ENCODE results near the gene DTNA.

Gene DTNA

GRCh38 chr18:34772887-34773286 lies 62.8 kb downstream of the DTNA start:
- Mint-ChIP-seq H3K9me3 (ENCODE audit: low read depth) (no peaks in the 10 kb centered on the region), H3K36me3 (no peaks in the 10 kb centered on the region), H3K4me3 (no peak overlapping the region), H3K27me3 (peaks cover 10% of the 10 kb centered on the region), H3K4me1 (ENCODE audit: low read depth) (no peaks in the 10 kb centered on the region), H3K27ac (no peak overlapping the region)

DNA sequence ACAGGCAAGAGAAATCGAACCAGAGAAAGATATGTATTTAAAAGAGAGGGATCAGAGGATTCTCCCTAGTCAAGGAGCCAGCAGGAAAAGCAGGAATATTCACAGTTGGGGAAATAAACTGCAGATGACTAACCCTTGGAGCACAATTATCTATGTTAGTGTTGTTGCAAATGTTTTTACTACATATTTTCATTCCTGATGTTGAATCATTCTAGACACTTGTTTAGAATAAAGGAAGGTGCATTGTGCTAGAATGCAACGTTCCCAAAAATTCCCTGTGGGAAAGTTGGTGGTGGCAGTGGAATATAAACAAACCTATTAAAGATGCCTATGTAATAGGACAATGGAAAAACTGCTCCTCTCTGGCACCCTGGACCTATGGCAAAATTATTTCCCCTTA lies 63.3 kb downstream of the DTNA start:
- no peaks in the 10 kb centered on the region for H3K9me3 Mint-ChIP-seq (ENCODE audit: low read depth)
- H3K27me3 Mint-ChIP-seq = peaks cover 10% of the 10 kb centered on the region
- H3K27ac Mint-ChIP-seq = no peak overlapping the region
- no peak overlapping the region for H3K4me3 Mint-ChIP-seq
- H3K4me1 Mint-ChIP-seq (ENCODE audit: low read depth) = no peaks in the 10 kb centered on the region
- no peaks in the 10 kb centered on the region for H3K36me3 Mint-ChIP-seq

DNA sequence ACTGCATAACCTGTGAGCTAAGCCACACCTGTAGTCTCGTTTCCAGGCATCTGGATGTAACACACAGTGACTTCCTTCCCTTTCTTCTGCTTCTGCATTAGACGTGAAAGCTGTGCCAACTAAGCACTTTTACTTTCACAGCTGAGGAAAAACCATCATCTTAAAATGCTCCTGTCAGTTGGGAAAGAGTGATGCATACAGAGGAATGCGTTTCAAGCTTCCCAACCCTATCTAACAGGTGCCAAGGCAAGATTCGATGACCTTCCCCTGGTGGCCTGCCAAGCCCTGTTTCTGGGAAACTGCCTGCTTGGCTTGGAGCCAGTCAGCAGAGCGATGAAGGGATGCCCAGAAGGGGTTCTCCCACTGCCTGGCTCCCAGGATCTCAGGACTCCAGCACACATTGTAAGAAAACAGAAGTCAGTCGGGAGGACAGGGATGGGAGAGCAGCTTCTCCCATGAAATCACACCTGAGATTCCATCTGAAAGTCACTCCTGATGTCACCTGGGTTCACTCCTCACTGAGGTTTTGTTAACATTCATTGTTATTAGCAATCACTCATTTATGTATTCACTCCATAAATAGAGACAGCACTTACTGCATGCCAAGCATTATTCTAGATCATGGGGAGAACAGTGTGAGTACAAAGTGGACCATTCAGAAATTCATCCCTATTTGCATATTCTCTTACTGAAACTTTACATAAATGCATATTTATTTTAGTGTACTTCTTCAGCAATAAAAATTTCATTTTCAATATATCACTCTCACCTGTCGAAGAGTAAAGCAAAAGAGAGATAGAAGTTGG lies 64.1 kb downstream of the DTNA start:
- H3K4me1 Mint-ChIP-seq (ENCODE audit: low read depth) = no peaks in the 10 kb centered on the region
- H3K27ac Mint-ChIP-seq = no peak overlapping the region
- H3K36me3 Mint-ChIP-seq = no peaks in the 10 kb centered on the region
- no peaks in the 10 kb centered on the region for H3K9me3 Mint-ChIP-seq (ENCODE audit: low read depth)
- H3K27me3 Mint-ChIP-seq = peaks cover 8% of the 10 kb centered on the region
- no peak overlapping the region for H3K4me3 Mint-ChIP-seq

DNA sequence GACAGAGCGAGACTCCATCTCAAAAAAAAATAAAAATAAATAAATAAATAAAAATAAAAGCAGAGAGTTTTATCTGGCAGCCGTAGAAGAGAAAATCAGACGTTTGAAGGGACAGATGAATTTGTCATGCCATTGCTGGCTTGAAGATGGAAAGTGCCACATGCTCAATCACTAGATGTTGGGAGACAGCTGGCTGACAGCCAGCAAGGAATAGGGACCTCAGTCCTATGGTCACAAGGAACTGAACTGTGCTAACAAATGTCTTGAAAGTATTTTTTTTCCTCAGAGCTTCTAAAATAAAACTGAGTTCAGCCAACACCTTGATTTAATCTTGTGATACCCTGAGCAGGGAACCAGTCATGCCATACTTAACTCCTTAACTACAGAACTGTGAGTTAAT lies 65.4 kb downstream of the DTNA start:
- H3K36me3 Mint-ChIP-seq = no peaks in the 10 kb centered on the region

DNA sequence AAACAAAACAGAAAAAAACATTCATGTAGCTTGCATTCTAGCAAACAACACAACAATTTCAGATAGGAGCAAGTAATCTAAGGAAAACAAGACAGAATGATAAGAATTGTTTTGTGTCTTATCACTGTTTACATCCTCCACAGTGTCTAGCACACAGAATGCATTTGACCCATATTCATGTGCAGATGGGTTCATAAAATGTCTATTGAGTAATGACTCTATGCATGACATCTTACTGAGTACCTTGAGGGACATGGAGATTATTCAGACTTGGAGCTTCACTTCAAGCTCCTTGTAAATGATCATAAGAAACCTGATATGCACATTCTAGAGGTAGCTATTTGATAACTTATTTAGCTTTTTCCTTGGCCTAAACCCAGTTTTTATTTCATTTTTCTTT lies 69.0 kb downstream of the DTNA start:
- H3K4me1 Mint-ChIP-seq (ENCODE audit: low read depth) = peaks cover 6% of the 10 kb centered on the region
- H3K9me3 Mint-ChIP-seq (ENCODE audit: low read depth) = no peaks in the 10 kb centered on the region
- H3K36me3 Mint-ChIP-seq = no peaks in the 10 kb centered on the region
- H3K27me3 Mint-ChIP-seq = peaks cover 7% of the 10 kb centered on the region
- no peak overlapping the region for H3K4me3 Mint-ChIP-seq
- no peak overlapping the region for H3K27ac Mint-ChIP-seq

More for the DNA sequence above, 65.4 kb downstream of the DTNA start:
- H3K4me3 Mint-ChIP-seq = no peak overlapping the region
- peaks cover 8% of the 10 kb centered on the region for H3K27me3 Mint-ChIP-seq
- no peaks in the 10 kb centered on the region for H3K9me3 Mint-ChIP-seq (ENCODE audit: low read depth)
- no peak overlapping the region for H3K27ac Mint-ChIP-seq
- H3K4me1 Mint-ChIP-seq (ENCODE audit: low read depth) = no peaks in the 10 kb centered on the region

DNA sequence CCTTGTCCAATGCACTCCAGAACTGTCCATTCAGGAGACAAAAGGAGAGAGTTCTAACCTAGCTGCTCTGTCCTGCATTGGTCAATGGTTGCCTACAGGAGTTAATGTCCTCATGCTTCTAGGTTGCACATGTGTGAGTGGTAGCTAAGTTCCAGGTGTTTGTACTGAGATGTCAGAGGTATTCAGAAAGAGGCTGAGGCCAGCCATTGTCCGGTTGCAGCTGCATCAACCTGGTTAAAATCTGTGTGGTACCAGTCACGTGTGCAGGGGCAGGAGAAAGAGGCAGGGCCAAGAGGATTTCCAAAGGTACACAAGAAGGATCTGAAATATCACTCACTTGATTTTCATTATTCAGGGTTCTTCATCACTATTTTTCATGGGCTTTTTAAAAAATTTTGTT lies 70.8 kb downstream of the DTNA start:
- peaks cover 5% of the 10 kb centered on the region for H3K27me3 Mint-ChIP-seq

GRCh38 chr18:34783501-34783900 lies 73.4 kb downstream of the DTNA start:
- peaks cover 3% of the 10 kb centered on the region for H3K27me3 Mint-ChIP-seq
- H3K36me3 Mint-ChIP-seq = no peaks in the 10 kb centered on the region
- H3K9me3 Mint-ChIP-seq (ENCODE audit: low read depth) = no peaks in the 10 kb centered on the region
- H3K4me3 Mint-ChIP-seq = no peak overlapping the region
- H3K27ac Mint-ChIP-seq = no peak overlapping the region
- H3K4me1 Mint-ChIP-seq (ENCODE audit: low read depth) = peaks cover 6% of the 10 kb centered on the region

More for the DNA sequence above, 70.8 kb downstream of the DTNA start:
- Mint-ChIP-seq H3K4me3 (no peak overlapping the region), H3K9me3 (ENCODE audit: low read depth) (no peaks in the 10 kb centered on the region), H3K27ac (no peak overlapping the region), H3K36me3 (no peaks in the 10 kb centered on the region), H3K4me1 (ENCODE audit: low read depth) (peaks cover 6% of the 10 kb centered on the region)

GRCh38 chr18:34786162-34786741 lies 76.2 kb downstream of the DTNA start:
- Mint-ChIP-seq H3K36me3 (no peaks in the 10 kb centered on the region), H3K27me3 (peaks cover 10% of the 10 kb centered on the region), H3K4me1 (ENCODE audit: low read depth) (peaks cover 13% of the 10 kb centered on the region), H3K9me3 (ENCODE audit: low read depth) (no peaks in the 10 kb centered on the region), H3K4me3 (no peak overlapping the region), H3K27ac (no peak overlapping the region)

- Mint-ChIP-seq H3K36me3 (no peaks in the 10 kb centered on the region), H3K4me3 (no peak overlapping the region), H3K9me3 (ENCODE audit: low read depth) (no peaks in the 10 kb centered on the region), H3K27me3 (peaks cover 13% of the 10 kb centered on the region), H3K27ac (no peak overlapping the region), H3K4me1 (ENCODE audit: low read depth) (peaks cover 11% of the 10 kb centered on the region)
These were observed 77.9 kb downstream of the DTNA start for GRCh38 chr18:34787931-34788532.

DNA sequence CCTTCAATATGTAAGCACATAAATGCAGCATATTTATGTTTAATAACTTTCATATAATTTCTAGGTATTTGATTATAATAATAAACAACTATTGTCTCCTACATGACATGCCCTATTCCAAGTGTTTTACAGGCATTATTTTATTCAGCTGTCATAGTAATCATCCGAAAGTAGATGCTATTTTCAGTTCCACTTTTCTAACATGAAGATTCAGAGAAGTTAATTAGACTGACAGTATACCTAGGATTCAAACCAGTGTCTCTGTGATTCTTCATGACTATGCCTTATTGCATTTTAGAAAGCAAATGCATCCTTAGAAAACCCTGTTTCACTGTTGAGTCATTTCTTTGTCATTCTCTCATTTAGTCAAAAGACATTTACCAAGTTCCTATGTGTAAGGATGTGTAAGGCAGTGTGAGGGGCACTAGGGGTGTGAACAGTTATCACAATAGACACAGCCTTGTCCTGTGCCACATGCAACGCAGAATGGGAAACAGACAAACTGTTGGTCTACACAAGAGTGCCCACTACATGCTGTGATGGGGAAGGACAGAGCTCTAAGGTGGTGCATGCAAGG lies 79.8 kb downstream of the DTNA start:
- no peaks in the 10 kb centered on the region for H3K36me3 Mint-ChIP-seq
- no peak overlapping the region for H3K4me3 Mint-ChIP-seq
- peaks cover 13% of the 10 kb centered on the region for H3K27me3 Mint-ChIP-seq

DNA sequence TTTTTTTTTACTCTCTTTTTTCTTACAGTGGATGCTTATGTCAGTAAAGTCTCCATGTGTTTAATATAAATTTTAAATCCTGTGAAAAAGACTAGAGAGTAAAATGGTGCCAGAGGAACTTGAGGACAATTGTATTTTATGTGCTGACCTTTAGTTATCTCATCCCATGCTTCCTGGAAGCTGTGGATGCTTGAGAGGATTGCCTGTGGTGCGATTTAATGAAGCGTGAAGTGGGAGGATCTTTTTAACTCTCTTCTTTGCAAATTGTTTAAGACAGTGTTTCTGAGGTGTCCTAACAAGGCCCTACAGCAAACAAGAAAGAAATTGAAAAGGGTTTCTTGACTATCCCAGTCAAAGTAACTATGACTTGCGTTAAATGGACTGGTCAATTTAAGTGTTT lies 84.2 kb downstream of the DTNA start:
- no peak overlapping the region for H3K27ac Mint-ChIP-seq
- H3K4me1 Mint-ChIP-seq (ENCODE audit: low read depth) = peaks cover 10% of the 10 kb centered on the region
- H3K36me3 Mint-ChIP-seq = no peaks in the 10 kb centered on the region
- no peaks in the 10 kb centered on the region for H3K9me3 Mint-ChIP-seq (ENCODE audit: low read depth)
- H3K27me3 Mint-ChIP-seq = peaks cover 12% of the 10 kb centered on the region
- H3K4me3 Mint-ChIP-seq = no peak overlapping the region

More for the DNA sequence above, 79.8 kb downstream of the DTNA start:
- Mint-ChIP-seq H3K4me1 (ENCODE audit: low read depth) (peaks cover 6% of the 10 kb centered on the region), H3K9me3 (ENCODE audit: low read depth) (no peaks in the 10 kb centered on the region), H3K27ac (no peak overlapping the region)

- peaks cover 11% of the 10 kb centered on the region for H3K27me3 Mint-ChIP-seq
- peaks cover 5% of the 10 kb centered on the region for H3K4me1 Mint-ChIP-seq (ENCODE audit: low read depth)
- H3K27ac Mint-ChIP-seq = no peak overlapping the region
- no peaks in the 10 kb centered on the region for H3K9me3 Mint-ChIP-seq (ENCODE audit: low read depth)
- H3K4me3 Mint-ChIP-seq = no peak overlapping the region
- H3K36me3 Mint-ChIP-seq = no peaks in the 10 kb centered on the region
These were observed 85.1 kb downstream of the DTNA start for GRCh38 chr18:34795070-34795732.

- Mint-ChIP-seq H3K36me3 (no peaks in the 10 kb centered on the region), H3K27ac (no peak overlapping the region), H3K27me3 (peaks cover 8% of the 10 kb centered on the region), H3K4me1 (ENCODE audit: low read depth) (peaks cover 4% of the 10 kb centered on the region), H3K9me3 (ENCODE audit: low read depth) (no peaks in the 10 kb centered on the region), H3K4me3 (no peak overlapping the region)
These were observed 86.0 kb downstream of the DTNA start for GRCh38 chr18:34796035-34796657.

DNA sequence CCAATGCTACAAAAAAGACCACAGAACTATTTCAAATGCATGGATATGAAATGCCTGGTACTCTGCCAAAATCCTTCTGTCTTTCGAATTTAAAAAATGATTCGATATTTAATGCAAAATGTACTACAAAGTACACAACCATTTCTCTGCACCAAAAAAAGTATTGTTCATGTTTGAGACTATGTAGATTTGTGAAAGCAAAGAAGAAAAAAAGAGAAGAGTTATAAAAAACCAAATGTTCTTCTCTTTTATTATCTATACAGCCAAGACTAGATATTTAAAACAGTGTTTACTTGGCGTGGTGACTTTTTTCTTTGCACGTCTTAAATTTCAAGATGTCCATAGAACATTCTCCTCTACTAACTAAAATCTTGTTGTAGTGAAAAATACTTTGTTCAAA lies 89.2 kb downstream of the DTNA start:
- Mint-ChIP-seq H3K9me3 (ENCODE audit: low read depth) (no peaks in the 10 kb centered on the region), H3K27me3 (peaks cover 8% of the 10 kb centered on the region), H3K4me3 (no peak overlapping the region), H3K27ac (no peak overlapping the region), H3K4me1 (ENCODE audit: low read depth) (peaks cover 4% of the 10 kb centered on the region), H3K36me3 (no peaks in the 10 kb centered on the region)

Data from activated naive CD8-positive, alpha-beta T cell (primary cell).